DMS 273 (cell line): ENCODE data around the gene TSPAN6.
A peak's percentile ranks its signal among the peaks of the same experiment; 100 is the strongest.

Experiments used
- DNase-seq: peaks from one replicate; lab custom pipeline; 2025; ENCODE audit not compliant: unreplicated experiment; lab: John Stamatoyannopoulos, UW

The TSPAN6 gene

GRCh38 chrX:100636321-100636991, at the start of gene TSPAN6:
TSPAN6 (minus strand) TSS chrX:100636806; CDS start chrX:100636694, 112 bp downstream.
- DNase-seq = peak; percentile 95

- DNase-seq = no peak
Observed at GRCh38 chrX:100685997-100686305, 49.3 kb upstream of the TSPAN6 start.

GRCh38 chrX:100685284-100685996, 48.8 kb upstream of the TSPAN6 start:
- DNase-seq = peak; percentile 90

- no peak for DNase-seq
Observed at GRCh38 chrX:100682939-100683338, 46.3 kb upstream of the TSPAN6 start.

GRCh38 chrX:100681599-100681998, 45.0 kb upstream of the TSPAN6 start:
- DNase-seq = no peak

- no peak for DNase-seq
Observed at GRCh38 chrX:100680756-100681155, 44.1 kb upstream of the TSPAN6 start.

- no peak for DNase-seq
Observed at GRCh38 chrX:100677611-100678181, 41.1 kb upstream of the TSPAN6 start.

GRCh38 chrX:100674705-100675104, 38.1 kb upstream of the TSPAN6 start:
- no peak for DNase-seq

GRCh38 chrX:100673397-100673953, 36.9 kb upstream of the TSPAN6 start:
- no peak for DNase-seq

- DNase-seq = no peak
Observed at GRCh38 chrX:100672966-100673365, 36.4 kb upstream of the TSPAN6 start.

- DNase-seq = no peak
Observed at GRCh38 chrX:100663642-100664041, 27.0 kb upstream of the TSPAN6 start.

GRCh38 chrX:100662796-100663195, 26.2 kb upstream of the TSPAN6 start:
- DNase-seq = no peak

- no peak for DNase-seq
Observed at GRCh38 chrX:100662170-100662569, 25.6 kb upstream of the TSPAN6 start.

- DNase-seq = peak; percentile 46
Observed at GRCh38 chrX:100659431-100660137, 23.0 kb upstream of the TSPAN6 start.

- peak; percentile 18 for DNase-seq
Observed at GRCh38 chrX:100658941-100659381, 22.4 kb upstream of the TSPAN6 start.

GRCh38 chrX:100654261-100654660, 17.7 kb upstream of the TSPAN6 start:
- DNase-seq = peak; percentile 61

- DNase-seq = no peak
Observed at GRCh38 chrX:100652266-100652665, 15.7 kb upstream of the TSPAN6 start.

GRCh38 chrX:100650841-100651240, 14.2 kb upstream of the TSPAN6 start:
- no peak for DNase-seq

GRCh38 chrX:100649550-100650356, 13.1 kb upstream of the TSPAN6 start:
- peak; percentile 32 for DNase-seq
